Kidney (tissue), 14 donors: ENCODE data around the gene PODN. TPM values are rescaled to one million over a fixed set of nuclear protein-coding genes. Genes with fewer than 3 reads are reported as not detected.

ENCODE experiments used
- DNase-seq, 5 donors: peaks; one replicate each; pipeline ENCODE4 v3.0.0-alpha.2; 2013 to 2020
- FAIRE-seq: peaks from 2 replicates; lab custom pipeline; 2012; peaks lifted over from hg19 to GRCh38; lab: Jason Lieb, UNC
- H3K27ac ChIP-seq, 2 donors: one replicate each; pipeline ENCODE4 v1.7.0; 2013; ENCODE audit warnings: low read depth in 2 of 2, low read length in 2 of 2, inconsistent platforms in 1 of 2
- H3K27me3 ChIP-seq: one replicate; pipeline ENCODE4 v1.7.1; 2013; ENCODE audit warnings: low read length, inconsistent platforms; ENCODE audit not compliant: control insufficient read depth, insufficient read depth
- H3K36me3 ChIP-seq, 3 donors: one replicate each; pipeline versions ENCODE4 v1.7.0 to v1.7.1; 2013; ENCODE audit warnings: low read length in 3 of 3, control low read depth in 1 of 3, inconsistent platforms in 1 of 3; ENCODE audit not compliant: insufficient read depth in 3 of 3, control insufficient read depth in 2 of 3
- H3K4me1 ChIP-seq, 3 donors: one replicate each; pipeline versions ENCODE4 v1.7.0 to v1.7.1; 2013; ENCODE audit warnings: low read length in 3 of 3, inconsistent platforms in 1 of 3, low read depth in 1 of 3; ENCODE audit not compliant: control insufficient read depth in 2 of 3, insufficient read depth in 2 of 3
- H3K4me3 ChIP-seq, 3 donors: one replicate each; pipeline versions ENCODE4 v1.7.0 to v1.8.1; 2013; ENCODE audit warnings: low read length in 3 of 3, control low read depth in 1 of 3, inconsistent platforms in 1 of 3
- H3K9ac ChIP-seq, 3 donors: one replicate each; pipeline versions ENCODE4 v1.7.0 to v1.7.1; 2013; ENCODE audit warnings: low read length in 3 of 3, control low read depth in 1 of 3, inconsistent platforms in 1 of 3
- H3K9me3 ChIP-seq, 3 donors: one replicate each; pipeline versions ENCODE4 v1.7.0 to v1.7.1; 2013; ENCODE audit warnings: low read length in 3 of 3, control low read depth in 1 of 3, inconsistent platforms in 1 of 3; ENCODE audit not compliant: control insufficient read depth in 2 of 3, insufficient read depth in 1 of 3
- CTCF ChIP-seq: IDR thresholded peaks from 3 replicates; pipeline ENCODE4 v1.5.1; 2012; ENCODE audit warnings: mild to moderate bottlenecking, moderate library complexity, borderline replicate concordance; ENCODE audit not compliant: insufficient read depth; ENCODE audit errors: extremely low read depth
- intact Hi-C: fragments of 100-400 bp; cut with DNase I; formaldehyde crosslinking; loops from one replicate; pipeline ENCODE4 v1.11.1; 2022
- polyA plus RNA-seq: library from polyadenylated mRNA; stranded (reverse); fragments of 350-450 nt; fragmentation: Illumina TruSeq; extraction: RNeasy Lipid Tissue Mini Kit (QIAGEN cat#74804); gene quantifications from one replicate; pipeline ENCODE4 v1.2.3, GENCODE V29; 2014; ENCODE audit warnings: low read depth, low replicate concordance; ENCODE audit not compliant: insufficient read depth
- total RNA-seq: library from RNA; stranded (reverse); fragmentation: NEBNext Ultra II Directional; extraction: Animal tissue kit (Norgen Biotek cat#: 25700); gene quantifications from one replicate; pipeline ENCODE4 v1.2.1, GENCODE V29; 2021
- donor health status: control.
- donor health status: control.
- donor health status: control.
- donor health status: control.
- donor health status: control.
- donor health status: DM: yes; HTN: yes; CAD: no.
- donor health status: Normal renal cell carcinoma (clear cell type).

Gene PODN
- total and polyA plus RNA-seq, 2 donors from 2014 or later: 1.4 to 8.1 TPM

- no peak for DNase-seq
- Histone ChIP-seq H3K36me3 (no peaks in the 10 kb centered on the region), H3K9ac (no peak overlapping the region), H3K4me1 (no peaks in the 10 kb centered on the region), H3K27ac (no peak overlapping the region), H3K9me3 (no peaks in the 10 kb centered on the region), H3K4me3 (no peak overlapping the region), H3K27me3 (no peaks in the 10 kb centered on the region)
- FAIRE-seq: no peak
- intact Hi-C loops: no loop called here
- TF ChIP-seq CTCF: no peak
Measured at GRCh38 chr1:53086491-53087070, 24.6 kb downstream of the PODN start.

- Histone ChIP-seq H3K27ac (no peak overlapping the region), H3K4me3 (no peak overlapping the region), H3K27me3 (no peaks in the 10 kb centered on the region), H3K36me3 (no peaks in the 10 kb centered on the region), H3K9me3 (no peaks in the 10 kb centered on the region), H3K4me1 (no peaks in the 10 kb centered on the region), H3K9ac (no peak overlapping the region)
- TF ChIP-seq CTCF: no peak
- intact Hi-C loops: no loop called here
- FAIRE-seq (no peak), DNase-seq (no peak)
Measured at GRCh38 chr1:53087332-53088285, 25.6 kb downstream of the PODN start.

GRCh38 chr1:53088616-53089300, 26.7 kb downstream of the PODN start:
- no peak for TF ChIP-seq CTCF
- no peaks in the 10 kb centered on the region for H3K36me3 ChIP-seq
- no peak overlapping the region for H3K4me3 ChIP-seq
- H3K4me1 ChIP-seq: no peaks in the 10 kb centered on the region
- H3K27ac ChIP-seq: no peak overlapping the region
- no peaks in the 10 kb centered on the region for H3K27me3 ChIP-seq
- intact Hi-C loops: no loop called here
- no peak overlapping the region for H3K9ac ChIP-seq
- H3K9me3 ChIP-seq: no peaks in the 10 kb centered on the region
- FAIRE-seq: no peak
- no peak for DNase-seq
